ENCODE data around the gene BCAS4. TPM values are rescaled to one million over a fixed set of nuclear protein-coding genes. Genes with fewer than 3 reads are reported as not detected.

BCAS4 gene, protein sequence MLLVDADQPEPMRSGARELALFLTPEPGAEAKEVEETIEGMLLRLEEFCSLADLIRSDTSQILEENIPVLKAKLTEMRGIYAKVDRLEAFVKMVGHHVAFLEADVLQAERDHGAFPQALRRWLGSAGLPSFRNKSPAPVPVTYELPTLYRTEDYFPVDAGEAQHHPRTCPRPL
- 17.8 TPM for polyA plus RNA-seq (2013, experiment 1 of 2)
- 14.9 TPM for polyA plus RNA-seq (2013, experiment 2 of 2)

GRCh38 chr20:50794846-50795634 is at the start of gene BCAS4:
Gene BCAS4, plus strand, starts transcription at chr20:50795061. Its CDS starts 23 bp downstream, at chr20:50795084.
- H4K8ac ChIP-seq (ENCODE audit: low read depth, low read length) = no peak within 1 kb of the TSS
- H3K27ac ChIP-seq (replicated peaks; ENCODE audit: low read length) = peak within 1 kb of the TSS; percentile 57
- no peak within 1 kb of the TSS for H2BK12ac ChIP-seq (ENCODE audit: low read length)
- peaks cover 3% of the 10 kb centered on the region for H3K79me1 ChIP-seq (ENCODE audit: low read depth, low read length)
- no peak within 1 kb of the TSS for H3K4ac ChIP-seq (ENCODE audit: low read length)
- H3K23ac ChIP-seq (ENCODE audit: low read depth, low read length, poor library complexity) = peak within 1 kb of the TSS; percentile 82
- H4K91ac ChIP-seq (ENCODE audit: low read depth, low read length, poor library complexity) = no peak within 1 kb of the TSS
- peaks cover 5 to 9% of the 10 kb centered on the region in 2 donors for H3K4me1 ChIP-seq (ENCODE audit: control insufficient read depth in 2 of 2, insufficient read depth in 1 of 2, low read depth in 1 of 2, low read length in 2 of 2)
- peak within 1 kb of the TSS; percentile 93 for H3K9ac ChIP-seq (ENCODE audit: low read depth, low read length, poor library complexity)
- no peak within 1 kb of the TSS for H2BK5ac ChIP-seq (ENCODE audit: low read length)
- no peak within 1 kb of the TSS for H2BK15ac ChIP-seq (ENCODE audit: low read length)
- no peaks in the 10 kb centered on the region for H3K27me3 ChIP-seq (ENCODE audit: control insufficient read depth in 3 of 3, insufficient read depth in 3 of 3, low read depth in 1 of 3, low read length in 3 of 3)
- H2BK120ac ChIP-seq (ENCODE audit: low read depth, low read length) = no peak within 1 kb of the TSS
- peak within 1 kb of the TSS; percentile 99 for H3K18ac ChIP-seq (ENCODE audit: low read length)
- peak within 1 kb of the TSS; percentile 95 to 96 for H3K4me3 ChIP-seq (ENCODE audit: low read length in 2 of 2)
- DNase-seq (ENCODE audit: low spot score) = peak; percentile 86
- no peak within 1 kb of the TSS for H3K14ac ChIP-seq (ENCODE audit: low read length)
- H2AK5ac ChIP-seq (ENCODE audit: low read depth, low read length) = no peak within 1 kb of the TSS
- no CpG with 5 or more reads among the region's 92 CpGs for WGBS, 2 donors (ENCODE audit: extremely low coverage in 2 of 2, insufficient read length in 2 of 2, insufficient replicate concordance in 1 of 2)
- H2AFZ ChIP-seq (ENCODE audit: low read length) = peak within 1 kb of the TSS; percentile 97
- peak within 1 kb of the TSS; percentile 71 for H3K4me2 ChIP-seq (ENCODE audit: insufficient read depth, low read length, poor library complexity, severe bottlenecking)
- no peaks in the 10 kb centered on the region for H3K36me3 ChIP-seq (replicated peaks in 1 of 2; ENCODE audit: control insufficient read depth in 2 of 2, insufficient read depth in 2 of 2, low read length in 2 of 2)
- no peaks in the 10 kb centered on the region for H3K9me3 ChIP-seq (replicated peaks in 1 of 2; ENCODE audit: control insufficient read depth in 2 of 2, insufficient read depth in 1 of 2, low read depth in 1 of 2, low read length in 2 of 2)

DNA sequence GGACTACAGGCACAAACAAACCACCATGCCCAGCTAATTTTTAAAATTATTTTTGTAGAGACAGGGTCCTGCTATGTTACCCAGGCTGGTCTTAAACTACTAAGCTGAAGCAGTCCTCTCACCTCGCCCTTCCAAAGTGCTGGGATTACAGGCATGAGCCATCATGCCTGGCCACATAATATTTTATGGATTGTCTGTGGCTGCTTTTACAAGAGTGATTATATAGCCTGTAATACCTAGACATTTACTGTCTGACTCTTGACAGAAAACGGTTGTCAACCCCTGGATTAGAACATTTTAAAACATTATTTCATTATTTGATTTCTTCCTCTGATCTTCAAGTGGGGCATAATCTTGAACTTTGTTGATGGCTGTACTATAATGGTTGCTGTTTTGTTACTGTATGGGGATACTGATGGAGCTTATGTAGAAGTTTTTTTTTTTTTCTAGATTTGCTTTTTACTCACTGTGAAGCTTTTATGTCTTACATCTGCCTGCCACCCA is 49.2 kb upstream of the BCAS4 start:
- H3K23ac ChIP-seq (ENCODE audit: low read depth, low read length, poor library complexity) = no peak overlapping the region
- H2BK15ac ChIP-seq (ENCODE audit: low read length) = no peak overlapping the region
- WGBS, 2 donors (ENCODE audit: extremely low coverage in 2 of 2, insufficient read length in 2 of 2, insufficient replicate concordance in 1 of 2) = no CpG with 5 or more reads among the region's 2 CpGs
- H2BK5ac ChIP-seq (ENCODE audit: low read length) = no peak overlapping the region
- no peaks in the 10 kb centered on the region for H3K79me1 ChIP-seq (ENCODE audit: low read depth, low read length)
- no peak overlapping the region for H3K4me2 ChIP-seq (ENCODE audit: insufficient read depth, low read length, poor library complexity, severe bottlenecking)
- no peak overlapping the region for H2AK5ac ChIP-seq (ENCODE audit: low read depth, low read length)
- H2BK120ac ChIP-seq (ENCODE audit: low read depth, low read length) = no peak overlapping the region
- H3K9ac ChIP-seq (ENCODE audit: low read depth, low read length, poor library complexity) = no peak overlapping the region
- no peak for DNase-seq (ENCODE audit: low spot score)
- no peak overlapping the region for H2AFZ ChIP-seq (ENCODE audit: low read length)
- no peak overlapping the region for H4K8ac ChIP-seq (ENCODE audit: low read depth, low read length)
- H3K9me3 ChIP-seq (replicated peaks in 1 of 2; ENCODE audit: control insufficient read depth in 2 of 2, insufficient read depth in 1 of 2, low read depth in 1 of 2, low read length in 2 of 2) = no peaks in the 10 kb centered on the region
- H3K27me3 ChIP-seq (ENCODE audit: control insufficient read depth in 3 of 3, insufficient read depth in 3 of 3, low read depth in 1 of 3, low read length in 3 of 3) = no peaks in the 10 kb centered on the region
- H3K4ac ChIP-seq (ENCODE audit: low read length) = no peak overlapping the region
- H3K27ac ChIP-seq (replicated peaks; ENCODE audit: low read length) = no peak overlapping the region
- no peak overlapping the region for H4K91ac ChIP-seq (ENCODE audit: low read depth, low read length, poor library complexity)
- no peak overlapping the region for H2BK12ac ChIP-seq (ENCODE audit: low read length)
- no peak overlapping the region for H3K18ac ChIP-seq (ENCODE audit: low read length)
- H3K36me3 ChIP-seq (replicated peaks in 1 of 2; ENCODE audit: control insufficient read depth in 2 of 2, insufficient read depth in 2 of 2, low read length in 2 of 2) = peaks cover 12 to 33% of the 10 kb centered on the region in 2 donors
- H3K4me3 ChIP-seq (ENCODE audit: low read length in 2 of 2) = no peak overlapping the region
- H3K4me1 ChIP-seq (ENCODE audit: control insufficient read depth in 2 of 2, insufficient read depth in 1 of 2, low read depth in 1 of 2, low read length in 2 of 2) = peaks cover 7 to 11% of the 10 kb centered on the region in 2 donors
- H3K14ac ChIP-seq (ENCODE audit: low read length) = no peak overlapping the region

- no peak overlapping the region for H3K27ac ChIP-seq (replicated peaks; ENCODE audit: low read length)
- H3K36me3 ChIP-seq (replicated peaks in 1 of 2; ENCODE audit: control insufficient read depth in 2 of 2, insufficient read depth in 2 of 2, low read length in 2 of 2) = peaks cover 12 to 32% of the 10 kb centered on the region in 2 donors
- H3K23ac ChIP-seq (ENCODE audit: low read depth, low read length, poor library complexity) = no peak overlapping the region
- H3K4ac ChIP-seq (ENCODE audit: low read length) = no peak overlapping the region
- no peak overlapping the region for H4K91ac ChIP-seq (ENCODE audit: low read depth, low read length, poor library complexity)
- no peak overlapping the region for H2BK120ac ChIP-seq (ENCODE audit: low read depth, low read length)
- no peaks in the 10 kb centered on the region for H3K27me3 ChIP-seq (ENCODE audit: control insufficient read depth in 3 of 3, insufficient read depth in 3 of 3, low read depth in 1 of 3, low read length in 3 of 3)
- DNase-seq (ENCODE audit: low spot score) = no peak
- no peak overlapping the region for H2BK5ac ChIP-seq (ENCODE audit: low read length)
- no peaks in the 10 kb centered on the region for H3K9me3 ChIP-seq (replicated peaks in 1 of 2; ENCODE audit: control insufficient read depth in 2 of 2, insufficient read depth in 1 of 2, low read depth in 1 of 2, low read length in 2 of 2)
- H4K8ac ChIP-seq (ENCODE audit: low read depth, low read length) = no peak overlapping the region
- H2AFZ ChIP-seq (ENCODE audit: low read length) = no peak overlapping the region
- H2BK12ac ChIP-seq (ENCODE audit: low read length) = no peak overlapping the region
- H2AK5ac ChIP-seq (ENCODE audit: low read depth, low read length) = no peak overlapping the region
- no CpG with 5 or more reads among the region's 3 CpGs for WGBS, 2 donors (ENCODE audit: extremely low coverage in 2 of 2, insufficient read length in 2 of 2, insufficient replicate concordance in 1 of 2)
- no peak overlapping the region for H3K9ac ChIP-seq (ENCODE audit: low read depth, low read length, poor library complexity)
- peaks cover 7 to 11% of the 10 kb centered on the region in 2 donors for H3K4me1 ChIP-seq (ENCODE audit: control insufficient read depth in 2 of 2, insufficient read depth in 1 of 2, low read depth in 1 of 2, low read length in 2 of 2)
- no peaks in the 10 kb centered on the region for H3K79me1 ChIP-seq (ENCODE audit: low read depth, low read length)
- H2BK15ac ChIP-seq (ENCODE audit: low read length) = no peak overlapping the region
- H3K14ac ChIP-seq (ENCODE audit: low read length) = no peak overlapping the region
- H3K4me2 ChIP-seq (ENCODE audit: insufficient read depth, low read length, poor library complexity, severe bottlenecking) = no peak overlapping the region
- no peak overlapping the region for H3K18ac ChIP-seq (ENCODE audit: low read length)
- H3K4me3 ChIP-seq (ENCODE audit: low read length in 2 of 2) = no peak overlapping the region
Observed at GRCh38 chr20:50746138-50746940, 48.5 kb upstream of the BCAS4 start.

All from neuronal stem cell (in vitro differentiated cells).